Measurements from ENCODE around the gene XRCC4.

- TF ChIP-seq CTCF (conservative IDR thresholded peaks at IDR 0.05) = no peak
- TF ChIP-seq ZFX (IDR thresholded peaks at IDR 0.05) = no peak
Observed at GRCh38 chr5:83401775-83402174, 324.4 kb downstream of the XRCC4 start.
